ENCODE results near the gene AK3. TPM values are rescaled to one million over a fixed set of nuclear protein-coding genes. Genes with fewer than 3 reads are reported as not detected.

Gene AK3
- total RNA-seq, 1 experiment from 2014 or later = 15.9 TPM

- no peaks in the 10 kb centered on the region for H3K27me3 ChIP-seq (ENCODE audit: control insufficient read depth, insufficient read depth, low read length)
- no peak for TF ChIP-seq CTCF (IDR thresholded peaks at IDR 0.05)
- TF ChIP-seq REST (IDR thresholded peaks at IDR 0.05; ENCODE audit: insufficient read depth in 1 of 2, low read depth in 2 of 2, low read length in 1 of 2) = no peak
- TF ChIP-seq SIN3A (IDR thresholded peaks at IDR 0.05; ENCODE audit: borderline replicate concordance, insufficient read depth, low read depth, low read length) = no peak
- no peak for TF ChIP-seq POLR2AphosphoS5 (IDR thresholded peaks at IDR 0.05; ENCODE audit: low read depth, low read length)
- TF ChIP-seq TCF7L2 (IDR thresholded peaks at IDR 0.05; ENCODE audit: low read depth, low read length) = no peak
- ChIA-PET POLR2A (no interaction called here), CTCF (no interaction called here)
- H3K4me3 ChIP-seq (ENCODE audit: low read depth in 2 of 2, low read length in 2 of 2) = no peak overlapping the region
- no peaks in the 10 kb centered on the region for H3K9me3 ChIP-seq (ENCODE audit: control insufficient read depth, insufficient read depth, low read depth, low read length)
- BruUV-seq (replicated peaks) = no TSS peak
- no peak overlapping the region for H3K27ac ChIP-seq (ENCODE audit: low read length)
- intact Hi-C loops (cut with micrococcal nuclease; ENCODE audit: unreplicated experiment) = no loop called here
- in situ Hi-C loops (cut with HindIII; ENCODE audit: low pct_unique_long_range_greater_than_20kb, low sequenced_read_pairs) = no loop called here
- no peaks in the 10 kb centered on the region for H3K4me1 ChIP-seq (ENCODE audit: control insufficient read depth, insufficient read depth, low read length)
- DNase-seq (ENCODE audit: low read depth, low spot score) (no peak), ATAC-seq (no peak)
- no peaks in the 10 kb centered on the region; the same call in 1 of the 2 replicates for H3K36me3 ChIP-seq (ENCODE audit: control insufficient read depth, insufficient read depth, low read length)
Observed at GRCh38 chr9:4700932-4701331, 40.1 kb downstream of the AK3 start.

- H3K4me3 ChIP-seq (ENCODE audit: low read depth in 2 of 2, low read length in 2 of 2) = no peak overlapping the region
- H3K36me3 ChIP-seq (ENCODE audit: control insufficient read depth, insufficient read depth, low read length) = no peaks in the 10 kb centered on the region; the same call in 1 of the 2 replicates
- no peaks in the 10 kb centered on the region for H3K27me3 ChIP-seq (ENCODE audit: control insufficient read depth, insufficient read depth, low read length)
- no peak for TF ChIP-seq REST (IDR thresholded peaks at IDR 0.05; ENCODE audit: insufficient read depth in 1 of 2, low read depth in 2 of 2, low read length in 1 of 2)
- no peak for TF ChIP-seq SIN3A (IDR thresholded peaks at IDR 0.05; ENCODE audit: borderline replicate concordance, insufficient read depth, low read depth, low read length)
- no peak for TF ChIP-seq CTCF (IDR thresholded peaks at IDR 0.05)
- H3K27ac ChIP-seq (ENCODE audit: low read length) = no peak overlapping the region
- CTCF ChIA-PET = no interaction called here
- POLR2A ChIA-PET = no interaction called here
- intact Hi-C loops (cut with micrococcal nuclease; ENCODE audit: unreplicated experiment) = no loop called here
- ATAC-seq (no peak), DNase-seq (ENCODE audit: low read depth, low spot score) (no peak)
- in situ Hi-C loops (cut with HindIII; ENCODE audit: low pct_unique_long_range_greater_than_20kb, low sequenced_read_pairs) = no loop called here
- H3K9me3 ChIP-seq (ENCODE audit: control insufficient read depth, insufficient read depth, low read depth, low read length) = no peaks in the 10 kb centered on the region
- no peaks in the 10 kb centered on the region for H3K4me1 ChIP-seq (ENCODE audit: control insufficient read depth, insufficient read depth, low read length)
- BruUV-seq (replicated peaks) = no TSS peak
Observed at GRCh38 chr9:4700091-4700490, 40.9 kb downstream of the AK3 start.

Measured in Panc1 (cell line).